H1 (cell line): ENCODE results near the gene MBNL2. TPM values are rescaled to one million over a fixed set of nuclear protein-coding genes. Genes with fewer than 3 reads are reported as not detected.

Experiments
- CTCF ChIA-PET: fragments of 300-600 bp; sonication (Branson Sonifier 250); formaldehyde crosslinking; loops from one replicate; lab custom pipeline; 2021; ENCODE audit not compliant: partially characterized antibody; lab: Charles Lee
- POLR2A ChIA-PET: fragments of 300-600 bp; sonication (Branson Sonifier 250); formaldehyde crosslinking; loops from one replicate; lab custom pipeline; 2021; ENCODE audit warnings: inconsistent platforms; ENCODE audit not compliant: partially characterized antibody; lab: Charles Lee
- DNase-seq, 2 experiments: peaks; one replicate each; pipeline versions ENCODE4 v3.0.0 to v3.0.0-alpha.2; 2010 to 2022; ENCODE audit warnings: low spot score in 2 of 2, low read depth in 1 of 2, mixed read lengths in 1 of 2
- FAIRE-seq: peaks from 2 replicates; lab custom pipeline; 2011; peaks lifted over from hg19 to GRCh38; lab: Jason Lieb, UNC
- H2AFZ ChIP-seq: 2 replicates; pipeline ENCODE4 v1.8.1; 2012; ENCODE audit warnings: low read length, inconsistent platforms
- H2AK5ac ChIP-seq: 2 replicates; pipeline ENCODE4 v1.6.1; 2013; ENCODE audit warnings: low read depth, low read length
- H2BK120ac ChIP-seq: replicated peaks from 2 replicates; pipeline ENCODE3; 2013; ENCODE audit warnings: low read depth, low read length, inconsistent platforms
- H2BK12ac ChIP-seq: 2 replicates; pipeline ENCODE4 v1.6.1; 2013; ENCODE audit warnings: low read depth, low read length
- H2BK15ac ChIP-seq: 2 replicates; pipeline ENCODE4 v1.6.1; 2013; ENCODE audit warnings: low read length
- H2BK20ac ChIP-seq: 2 replicates; pipeline ENCODE4 v1.6.1; 2013; ENCODE audit warnings: low read length
- H2BK5ac ChIP-seq: 2 replicates; pipeline ENCODE4 v1.6.1; 2013; ENCODE audit warnings: low read depth, low read length
- H3K14ac ChIP-seq: 2 replicates; pipeline ENCODE4 v1.6.1; 2013; ENCODE audit warnings: inconsistent platforms; ENCODE audit not compliant: insufficient read length
- H3K18ac ChIP-seq: 2 replicates; pipeline ENCODE4 v1.6.1; 2013; ENCODE audit warnings: low read length; ENCODE audit errors: extremely low read depth
- H3K23ac ChIP-seq: 2 replicates; pipeline ENCODE4 v1.6.1; 2013; ENCODE audit warnings: inconsistent platforms; ENCODE audit not compliant: insufficient read length
- H3K23me2 ChIP-seq: 2 replicates; pipeline ENCODE4 v1.6.1; 2013; ENCODE audit warnings: low read depth, low read length
- H3K27ac ChIP-seq: 2 replicates; pipeline ENCODE4 v1.6.1; 2011; ENCODE audit warnings: low read depth, low read length, inconsistent platforms
- H3K27me3 ChIP-seq, 4 experiments: replicated peaks in 1 of 4; 1 replicate in 1 of 4; 2 replicates in 3 of 4; pipeline versions ENCODE4 v1.6.1 to v1.8.1; 2011 to 2013; ENCODE audit warnings: low read length in 3 of 4, mild to moderate bottlenecking in 3 of 4, inconsistent platforms in 2 of 4, mixed read lengths in 2 of 4, moderate library complexity in 1 of 4; ENCODE audit not compliant: control insufficient read depth in 3 of 4, insufficient read depth in 3 of 4; ENCODE audit errors: extremely low read depth in 1 of 4
- H3K36me3 ChIP-seq, 4 experiments: 2 replicates each; pipeline versions ENCODE4 v1.6.1 to v1.8.1; 2011 to 2013; ENCODE audit warnings: mild to moderate bottlenecking in 4 of 4, low read length in 3 of 4, moderate library complexity in 2 of 4, control low read depth in 1 of 4, inconsistent platforms in 1 of 4; ENCODE audit not compliant: insufficient read depth in 4 of 4, control insufficient read depth in 2 of 4
- H3K4ac ChIP-seq: replicated peaks from 2 replicates; pipeline ENCODE3; 2013; ENCODE audit warnings: low read length, low read depth, mixed read lengths, inconsistent platforms; ENCODE audit not compliant: insufficient read length
- H3K4me1 ChIP-seq, 4 experiments: replicated peaks in 1 of 4; 1 replicate in 1 of 4; 2 replicates in 3 of 4; pipeline versions ENCODE4 v1.6.1 to v1.8.1; 2011 to 2013; ENCODE audit warnings: low read length in 3 of 4, inconsistent platforms in 2 of 4, mixed read lengths in 1 of 4; ENCODE audit not compliant: insufficient read depth in 4 of 4, control insufficient read depth in 3 of 4
- H3K4me2 ChIP-seq, 2 experiments: 2 replicates each; pipeline versions ENCODE4 v1.6.1 to v1.8.1; 2011 to 2013; ENCODE audit warnings: low read depth in 2 of 2, low read length in 2 of 2, control low read depth in 1 of 2, inconsistent platforms in 1 of 2, mild to moderate bottlenecking in 1 of 2; ENCODE audit not compliant: insufficient read depth in 1 of 2
- H3K4me3 ChIP-seq, 4 experiments: fragments of 200-600, 300-600 bp in 1 of 4; sonication (generic), shearing (Covaris generic), sonication (Bioruptor Twin) in 1 of 4; 2 replicates each; pipeline versions ENCODE4 v1.5.1 to v1.8.1; 2011 to 2016; ENCODE audit warnings: low read length in 4 of 4, low read depth in 3 of 4, control low read depth in 2 of 4, inconsistent platforms in 2 of 4, mild to moderate bottlenecking in 2 of 4, mixed read lengths in 1 of 4, moderate library complexity in 1 of 4; ENCODE audit not compliant: insufficient read depth in 2 of 4; ENCODE audit errors: extremely low read depth in 1 of 4
- H3K56ac ChIP-seq: replicated peaks from 2 replicates; pipeline ENCODE3; 2013; ENCODE audit warnings: low read depth, mild to moderate bottlenecking, mixed read lengths, low read length, inconsistent platforms; ENCODE audit not compliant: insufficient read length
- H3K79me1 ChIP-seq: 2 replicates; pipeline ENCODE4 v1.6.1; 2013; ENCODE audit warnings: low read depth, low read length, control low read depth
- H3K79me2 ChIP-seq, 2 experiments: 2 replicates each; pipeline versions ENCODE4 v1.6.1 to v1.8.1; 2012 to 2013; ENCODE audit warnings: low read length in 2 of 2, mild to moderate bottlenecking in 2 of 2, inconsistent platforms in 1 of 2; ENCODE audit not compliant: insufficient read depth in 2 of 2, control insufficient read depth in 1 of 2
- H3K9ac ChIP-seq, 4 experiments: replicated peaks in 1 of 4; 1 replicate in 1 of 4; 2 replicates in 3 of 4; pipeline versions ENCODE4 v1.6.1 to v1.8.1; 2011 to 2013; ENCODE audit warnings: low read depth in 3 of 4, low read length in 3 of 4, control low read depth in 2 of 4, mild to moderate bottlenecking in 2 of 4, moderate library complexity in 2 of 4, inconsistent platforms in 1 of 4; ENCODE audit errors: extremely low read depth in 1 of 4
- H3K9me3 ChIP-seq, 2 experiments: 2 replicates each; pipeline versions ENCODE4 v1.6.1 to v1.8.1; 2012 to 2013; ENCODE audit warnings: mild to moderate bottlenecking in 2 of 2, moderate library complexity in 2 of 2, control low read depth in 1 of 2, inconsistent platforms in 1 of 2, low read depth in 1 of 2, low read length in 1 of 2, mixed read lengths in 1 of 2; ENCODE audit not compliant: insufficient read depth in 2 of 2
- H4K20me1 ChIP-seq, 2 experiments: replicated peaks in 1 of 2; 2 replicates each; pipeline versions ENCODE3 to v1.8.1; 2011 to 2013; ENCODE audit warnings: inconsistent platforms in 2 of 2, low read length in 2 of 2, mild to moderate bottlenecking in 1 of 2; ENCODE audit not compliant: insufficient read depth in 2 of 2, control insufficient read depth in 1 of 2
- H4K5ac ChIP-seq: 2 replicates; pipeline ENCODE4 v1.6.1; 2013; ENCODE audit warnings: low read length, low read depth, mixed read lengths, inconsistent platforms; ENCODE audit not compliant: insufficient read length
- H4K8ac ChIP-seq: 2 replicates; pipeline ENCODE4 v1.8.0; 2013; ENCODE audit warnings: mild to moderate bottlenecking, moderate library complexity, low read length, inconsistent platforms; ENCODE audit not compliant: insufficient read depth; ENCODE audit errors: extremely low read depth
- H4K91ac ChIP-seq: replicated peaks from 2 replicates; pipeline ENCODE3; 2013; ENCODE audit warnings: low read length, mixed read lengths, inconsistent platforms; ENCODE audit not compliant: insufficient read length
- NRF1 ChIP-seq: IDR thresholded peaks from 2 replicates; pipeline ENCODE4 v1.6.1; 2011; ENCODE audit warnings: mild to moderate bottlenecking, low read depth, low read length, improper control_type of control experiment
- WGBS, 2 experiments: shearing (Covaris generic) in 1 of 2; methylation state at CpG; one replicate each; pipeline versions ENCODE4 v1.1.6 to v1.1.7; 2013 to 2015; ENCODE audit warnings: low lambda C conversion rate in 2 of 2, mixed read lengths in 2 of 2, inconsistent platforms in 1 of 2, low coverage in 1 of 2, missing lambda C conversion rate in 1 of 2; ENCODE audit not compliant: insufficient replicate concordance in 2 of 2, insufficient coverage in 1 of 2, insufficient read length in 1 of 2; ENCODE audit errors: extremely low coverage in 1 of 2, missing lambda C conversion rate in 1 of 2; 5-methylcytosine and 5-hydroxymethylcytosine counted together
- polyA plus RNA-seq, 7 experiments: library from polyadenylated mRNA; depleted of rRNA in 3 of 7; stranded (reverse) in 5 of 7; unstranded in 2 of 7; fragments of >200 nt in 5 of 7; fragments of 200-250 nt in 2 of 7; gene quantifications; 1 replicate in 5 of 7; 2 replicates in 1 of 7; 4 replicates in 1 of 7; pipeline versions ENCODE4 v1.2.1 to v1.2.3, GENCODE V29; 2011 to 2013; ENCODE audit warnings: missing spikeins in 2 of 7, mixed read lengths in 2 of 7
- total RNA-seq: library from RNA; stranded (reverse); fragmentation: NEBNext Ultra II Directional; extraction: Animal tissue kit (Norgen Biotek cat#: 25700); gene quantifications from 2 replicates; pipeline ENCODE4 v1.2.1, GENCODE V29; 2021

The MBNL2 gene
- total and polyA plus RNA-seq, 2 of the 8 experiments (the other 6 are each of a cell fraction or from before 2014, with no cell fraction given), result 1.0 to 2.6 TPM

GRCh38 chr13:97386801-97387484 lies 164.8 kb downstream of the MBNL2 start:
- Histone ChIP-seq H3K23ac (no peak overlapping the region), H3K79me2 (no peaks in the 10 kb centered on the region), H2BK15ac (no peak overlapping the region), H2BK5ac (no peak overlapping the region), H4K20me1 (no peaks in the 10 kb centered on the region), H3K79me1 (no peaks in the 10 kb centered on the region), H4K91ac (no peak overlapping the region), H3K4ac (no peak overlapping the region), H3K27ac (no peak overlapping the region), H3K18ac (no peak overlapping the region), H3K4me2 (no peak overlapping the region), H3K36me3 (no peaks in the 10 kb centered on the region), H4K8ac (no peak overlapping the region), H3K27me3 (no peaks in the 10 kb centered on the region), H3K14ac (no peak overlapping the region), H3K9me3 (no peaks in the 10 kb centered on the region), H3K4me1 (no peaks in the 10 kb centered on the region), H3K23me2 (no peaks in the 10 kb centered on the region), H3K9ac (no peak overlapping the region), H4K5ac (no peak overlapping the region), H2AFZ (no peak overlapping the region), H2BK20ac (no peak overlapping the region), H2BK12ac (no peak overlapping the region), H3K4me3 (no peak overlapping the region), H2BK120ac (no peak overlapping the region), H3K56ac (no peak overlapping the region), H2AK5ac (no peak overlapping the region)
- WGBS, 2 experiments, result 99% methylated on average over 4 of the region's 4 CpGs; no CpG with 5 or more reads in 1 of the 2 experiments
- no peak for DNase-seq
- no peak for FAIRE-seq
- ChIA-PET POLR2A (no interaction called here), CTCF (interaction anchor here (1.5 kb wide), 1 partner anchor 11 kb away, joined by 5 read pairs; no protein-coding TSS in a partner anchor)
- TF ChIP-seq NRF1, result no peak
